GM12878 (cell line): ENCODE results near the gene HCRT. TPM values are rescaled to one million over a fixed set of nuclear protein-coding genes. Genes with fewer than 3 reads are reported as not detected.

Experiments
- ATAC-seq: fragments of 200-7000 bp; cut with Tn5 transposase; 3 replicates; pipeline ENCODE4 v1.9.1; 2020; ENCODE audit warnings: mild to moderate bottlenecking, moderate library complexity
- BruUV-seq: library from RNA; stranded (reverse); fragments of 400-500 nt; replicated peaks from 2 replicates; lab custom pipeline; 2021; lab: Mats Ljungman, UMichigan
- CTCF ChIA-PET: fragments of 300-600 bp; sonication (Branson Sonifier 250); formaldehyde crosslinking; extraction: SDS; loops from one replicate; lab custom pipeline; 2021; ENCODE audit warnings: inconsistent platforms; lab: Yijun Ruan, JAX
- POLR2A ChIA-PET: fragments of 350-600 bp; formaldehyde crosslinking; extraction: SDS; loops from one replicate; lab custom pipeline; 2021; ENCODE audit warnings: inconsistent platforms; lab: Charles Lee
- RAD21 ChIA-PET: fragments of 300-600 bp; sonication (Branson Sonifier 250); formaldehyde crosslinking; loops from one replicate; lab custom pipeline; 2023; ENCODE audit warnings: antibody characterized with exemption; ENCODE audit not compliant: unreplicated experiment; lab: Charles Lee
- SMC1A ChIA-PET: fragments of 300-600 bp; sonication (Branson Sonifier 250); formaldehyde crosslinking; loops from one replicate; lab custom pipeline; 2023; ENCODE audit not compliant: unreplicated experiment, uncharacterized antibody; lab: Charles Lee
- DNase-seq: peaks from one replicate; pipeline ENCODE4 v3.0.0-alpha.2; 2011; ENCODE audit warnings: low read depth, low spot score
- FAIRE-seq: peaks from 3 replicates; lab custom pipeline; 2011; peaks lifted over from hg19 to GRCh38; lab: Jason Lieb, UNC
- H2AFZ ChIP-seq: 2 replicates; pipeline ENCODE4 v1.6.0; 2011; ENCODE audit warnings: low read depth, low read length, control low read depth; ENCODE audit not compliant: control insufficient read depth
- H3K27ac ChIP-seq: 2 replicates; pipeline ENCODE4 v1.5.1; 2011; ENCODE audit warnings: control low read depth; ENCODE audit not compliant: control insufficient read depth, insufficient read depth
- H3K27me3 ChIP-seq, 2 experiments: replicated peaks in 1 of 2; 2 replicates each; pipeline versions ENCODE4 v1.6.0 to v1.6.1; 2011; ENCODE audit warnings: low read length in 1 of 2; ENCODE audit not compliant: control insufficient read depth in 2 of 2, insufficient read depth in 2 of 2
- H3K36me3 ChIP-seq, 2 experiments: 2 replicates each; pipeline ENCODE4 v1.5.1; 2011; ENCODE audit warnings: low read length in 1 of 2; ENCODE audit not compliant: control insufficient read depth in 2 of 2, insufficient read depth in 2 of 2
- H3K4me1 ChIP-seq: 2 replicates; pipeline ENCODE4 v1.6.1; 2011; ENCODE audit warnings: mild to moderate bottlenecking, low read length, moderate library complexity, mixed read lengths; ENCODE audit not compliant: control insufficient read depth, insufficient read depth
- H3K4me2 ChIP-seq: 2 replicates; pipeline ENCODE4 v1.6.0; 2011; ENCODE audit warnings: control low read depth; ENCODE audit not compliant: control insufficient read depth, insufficient read depth
- H3K4me3 ChIP-seq: fragments of 200-600 bp; sonication (generic); 2 replicates; pipeline ENCODE4 v1.5.1; 2016
- H3K79me2 ChIP-seq: 2 replicates; pipeline ENCODE4 v1.6.0; 2011; ENCODE audit warnings: low read length; ENCODE audit not compliant: control insufficient read depth, insufficient read depth
- H3K9ac ChIP-seq: 2 replicates; pipeline ENCODE4 v1.8.0; 2011; ENCODE audit warnings: low read length, control low read depth, mixed read lengths; ENCODE audit not compliant: control insufficient read depth, insufficient read depth
- H3K9me3 ChIP-seq: replicated peaks from 3 replicates; pipeline ENCODE4 v1.5.1; 2011; ENCODE audit warnings: mild to moderate bottlenecking, low read length; ENCODE audit not compliant: control insufficient read depth, insufficient read depth
- H4K20me1 ChIP-seq: 2 replicates; pipeline ENCODE4 v1.6.0; 2011; ENCODE audit not compliant: control insufficient read depth, insufficient read depth
- ATF7 ChIP-seq: fragments of 450-650 bp; IDR thresholded peaks from 2 replicates; pipeline ENCODE4 v1.6.1; 2016; ENCODE audit warnings: low read depth, mild to moderate bottlenecking
- E2F8 ChIP-seq: fragments of 450-650 bp; IDR thresholded peaks from 2 replicates; pipeline ENCODE4 v1.6.1; 2018; ENCODE audit warnings: mild to moderate bottlenecking, low read depth, moderate library complexity; ENCODE audit not compliant: partially characterized antibody
- SMAD5 ChIP-seq: IDR thresholded peaks from 2 replicates; pipeline ENCODE4 v1.6.1; 2016; ENCODE audit warnings: antibody characterized with exemption, low read depth
- SPI1 ChIP-seq: IDR thresholded peaks from 2 replicates; pipeline ENCODE4 v1.6.1; 2011; ENCODE audit warnings: low read depth, mild to moderate bottlenecking, low read length, moderate library complexity, borderline replicate concordance; ENCODE audit not compliant: insufficient read depth
- WGBS: methylation state at CpG from one replicate; pipeline ENCODE4 v1.1.6; 2016; ENCODE audit warnings: low lambda C conversion rate; ENCODE audit not compliant: insufficient replicate concordance, insufficient coverage; ENCODE audit errors: missing lambda C conversion rate; 5-methylcytosine and 5-hydroxymethylcytosine counted together
- in situ Hi-C: fragments of 300-500 bp; cut with MboI; formaldehyde crosslinking; loops from 9 replicates; pipeline ENCODE4 v1.14.3; 2018; ENCODE audit warnings: mixed read lengths
- intact Hi-C: fragments of 100-400 bp; cut with micrococcal nuclease; formaldehyde crosslinking; loops from one replicate; pipeline ENCODE4 v1.14.2; 2022; ENCODE audit not compliant: unreplicated experiment
- polyA plus RNA-seq, 11 experiments: library from polyadenylated mRNA; depleted of rRNA in 4 of 11; unstranded in 6 of 11; stranded (reverse) in 5 of 11; fragments of >200 nt; fragmentation: Nextera tagmentation in 4 of 11; fragmentation: Illumina TruSeq in 1 of 11; extraction: Ambion mirVana in 4 of 11; extraction: Trizol in 1 of 11; gene quantifications; 1 replicate in 1 of 11; 2 replicates in 10 of 11; pipeline versions ENCODE4 v1.2.1 to v1.2.3, GENCODE V29; 2011 to 2016; ENCODE audit warnings: inconsistent platforms in 2 of 11, missing spikeins in 2 of 11, low read depth in 1 of 11
- total RNA-seq, 4 experiments: library from RNA; depleted of rRNA in 3 of 4; stranded (reverse); fragments of >200 nt in 3 of 4; fragmentation: Illumina TruSeq in 1 of 4; extraction: Trizol in 1 of 4; gene quantifications; 2 replicates each; pipeline versions ENCODE4 v1.2.1 to v1.2.3, GENCODE V29; 2013 to 2021

Gene HCRT
- total and polyA plus RNA-seq, 10 of the 15 experiments (the other 5 are each of a cell fraction or from before 2014, with no cell fraction given): 0.41 TPM; not detected in 9

- TF ChIP-seq SMAD5: no peak
Observed at GRCh38 chr17:42192189-42193126, 7.2 kb upstream of the HCRT start (continued).

- H2AFZ ChIP-seq: no peak overlapping the region
- H3K9me3 ChIP-seq: no peaks in the 10 kb centered on the region
- no peak for FAIRE-seq
- H4K20me1 ChIP-seq: no peaks in the 10 kb centered on the region
- H3K27me3 ChIP-seq: no peaks in the 10 kb centered on the region
- ATAC-seq: no peak
- SMC1A ChIA-PET: no interaction called here
- H3K4me3 ChIP-seq: no peak overlapping the region
- H3K27ac ChIP-seq: no peak overlapping the region
- H3K4me1 ChIP-seq: 0 out of 2 replicates have a peak, but pooled peaks cover 3% of the 10 kb centered on the region
- 96% methylated on average over 5 of the region's 5 CpGs for WGBS
- no TSS peak for BruUV-seq
- POLR2A ChIA-PET: interaction anchor here (0.8 kb wide), 1 partner anchor 8 kb away, joined by 7 read pairs; no protein-coding TSS in a partner anchor
- intact Hi-C loops: no loop called here
- CTCF ChIA-PET: interaction anchor here (0.8 to 2.1 kb wide), 2 partner anchors 10 to 125 kb away, joined by 3 to 9 read pairs; partner anchors contain the start of gene KCNH4
- H3K4me2 ChIP-seq: no peak overlapping the region
- DNase-seq: no peak
- RAD21 ChIA-PET: interaction anchor here (0.6 kb wide), 1 partner anchor 20 kb away, joined by 4 read pairs; no protein-coding TSS in a partner anchor
- H3K36me3 ChIP-seq: no peaks in the 10 kb centered on the region
- peaks cover 4% of the 10 kb centered on the region for H3K79me2 ChIP-seq
- in situ Hi-C loops: no loop called here
- TF ChIP-seq ATF7 (no peak), E2F8 (no peak), SPI1 (no peak)
- H3K9ac ChIP-seq: no peak overlapping the region
Observed at GRCh38 chr17:42191275-42191608, 6.0 kb upstream of the HCRT start.
